Cardiac fibroblast (primary cell): ENCODE results near the gene OOSP1.

Experiments used
- DNase-seq, 2 donors: peaks; one replicate each; pipeline versions ENCODE4 v3.0.0 to v3.0.0-alpha.2; 2010; ENCODE audit warnings: low read depth in 2 of 2
- H3K4me3 ChIP-seq, 2 donors: replicated peaks in 1 of 2; 1 replicate in 1 of 2; 2 replicates in 1 of 2; pipeline ENCODE4 v1.5.1; 2011; ENCODE audit warnings: low read depth in 2 of 2, low read length in 2 of 2, mild to moderate bottlenecking in 2 of 2, moderate library complexity in 1 of 2
- CTCF ChIP-seq: IDR thresholded peaks from one replicate; pipeline ENCODE4 v1.5.1; 2011; ENCODE audit warnings: low read depth, mild to moderate bottlenecking, low read length, inconsistent platforms

The OOSP1 gene

GRCh38 chr11:59954219-59954847, 16.1 kb downstream of the OOSP1 start:
- no peak for TF ChIP-seq CTCF
- DNase-seq = no peak
- no peak overlapping the region for H3K4me3 ChIP-seq

GRCh38 chr11:59957094-59957493, 18.9 kb downstream of the OOSP1 start:
- TF ChIP-seq CTCF = no peak

GRCh38 chr11:59960502-59961381, 22.5 kb downstream of the OOSP1 start:
- DNase-seq = no peak
- no peak overlapping the region for H3K4me3 ChIP-seq
- TF ChIP-seq CTCF = no peak

More at GRCh38 chr11:59957094-59957493, 18.9 kb downstream of the OOSP1 start:
- DNase-seq = peak in 1 of 2 donors; percentile 2
- H3K4me3 ChIP-seq = no peak overlapping the region

DNA sequence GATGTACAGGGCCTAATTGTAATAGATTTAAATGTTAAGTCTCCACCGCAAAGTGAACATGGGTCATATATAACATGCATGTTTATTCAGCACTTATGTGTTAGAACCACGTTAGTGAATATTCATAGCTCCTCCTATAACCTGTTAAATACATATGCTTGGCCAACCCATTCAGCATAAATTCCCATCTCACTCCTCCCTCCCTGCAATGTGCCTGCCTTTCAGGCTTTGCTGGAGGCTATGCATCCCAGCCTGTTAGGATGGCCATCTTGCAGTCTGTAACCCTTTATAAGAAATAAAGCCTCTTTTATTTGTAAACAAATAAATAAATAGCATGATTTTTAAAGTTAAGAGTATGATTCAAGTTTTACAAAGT, 23.9 kb downstream of the OOSP1 start:
- no peak for TF ChIP-seq CTCF
- no peak for DNase-seq
- H3K4me3 ChIP-seq = no peak overlapping the region

DNA sequence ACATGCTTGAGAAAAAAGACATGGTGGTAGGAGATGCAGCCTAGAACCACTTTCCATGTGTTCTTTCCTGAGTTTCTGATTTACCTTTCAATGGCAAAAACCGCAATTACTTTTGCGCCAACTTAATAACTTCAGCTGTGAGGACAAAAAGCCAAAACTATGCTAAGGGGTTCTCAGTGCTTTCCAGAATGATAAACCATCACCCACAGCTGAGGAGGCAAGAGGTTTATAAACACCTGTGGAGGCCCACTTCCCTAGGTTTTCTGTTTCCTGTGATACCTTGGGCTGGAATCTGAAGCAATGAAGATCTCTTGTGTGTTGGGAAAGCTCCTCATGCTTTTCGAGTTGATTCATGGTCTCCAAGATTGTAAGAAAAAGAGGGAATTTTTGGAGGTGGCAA, 25.5 kb downstream of the OOSP1 start, which contains the start of gene OOSP4A:
Gene OOSP4A, plus strand, starts transcription at position 301 of the 400 bp plus-strand sequence. Its CDS starts 0 bp downstream, at position 301.
- TF ChIP-seq CTCF = no peak
- no peak within 1 kb of the TSS for H3K4me3 ChIP-seq
- DNase-seq = no peak

DNA sequence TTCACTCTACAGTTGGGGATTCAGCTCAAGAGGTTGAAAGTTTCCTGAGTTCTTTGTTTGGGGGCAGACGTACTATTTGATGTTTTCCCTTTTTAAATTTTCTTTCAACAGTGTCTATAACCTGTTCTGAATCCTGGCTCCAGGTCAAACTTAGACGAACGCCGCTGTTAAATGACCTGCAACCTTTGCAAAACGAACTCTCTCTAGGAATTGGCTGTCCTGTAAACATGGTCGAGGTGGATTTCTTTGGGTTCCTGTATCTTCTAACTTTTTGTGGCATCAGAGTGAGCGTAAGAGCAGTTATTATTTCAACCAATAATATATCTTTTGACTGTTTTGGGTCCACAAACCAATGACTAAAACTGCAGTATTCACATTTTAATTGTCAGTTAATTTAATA, 27.2 kb downstream of the OOSP1 start:
- DNase-seq = no peak
- no peak overlapping the region for H3K4me3 ChIP-seq
- TF ChIP-seq CTCF = no peak
